ENCODE results near the gene MAN1A1. TPM values are rescaled to one million over a fixed set of nuclear protein-coding genes. Genes with fewer than 3 reads are reported as not detected.

Gene MAN1A1
- total RNA-seq, 2 donors from 2014 or later, result 41.7 to 43.7 TPM

DNA sequence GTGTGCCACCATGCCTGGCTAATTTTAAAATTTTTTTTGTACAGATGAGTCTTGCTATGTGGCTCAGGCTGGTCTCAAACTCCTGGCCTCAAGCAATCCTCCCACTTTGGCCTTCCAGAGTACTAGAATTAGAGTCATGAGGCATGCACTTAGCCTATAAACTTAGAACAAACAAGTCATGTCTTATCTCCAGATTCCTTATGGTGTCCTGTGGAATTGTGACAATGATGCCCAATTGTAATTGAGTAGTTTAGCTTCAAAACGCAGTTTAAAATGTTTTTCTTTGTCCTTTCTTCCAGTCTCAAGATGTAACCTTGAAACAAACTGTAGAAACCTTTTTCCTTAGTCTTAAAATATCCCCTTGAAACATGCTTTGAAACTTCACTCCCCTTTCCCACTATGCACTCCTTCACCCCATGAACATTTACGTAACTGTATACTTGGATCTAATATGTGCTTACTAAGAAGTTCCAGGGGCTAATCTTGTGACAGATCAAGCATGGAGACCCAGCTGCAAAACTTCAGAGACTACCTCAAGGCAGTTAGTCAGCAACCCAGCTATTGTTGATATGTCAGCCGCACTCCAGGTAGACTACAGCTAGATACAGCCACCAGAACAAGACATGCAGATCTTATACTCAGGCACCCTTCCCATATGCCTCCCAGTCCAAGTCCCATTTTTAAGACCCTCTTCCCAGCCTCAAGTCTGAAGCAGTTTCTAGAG, 46.2 kb downstream of the MAN1A1 start:
- Histone ChIP-seq H3K9ac (ENCODE audit: extremely low read depth, low read length, poor library complexity, severe bottlenecking) (no peak overlapping the region), H3K36me3 (ENCODE audit: control insufficient read depth, insufficient read depth, low read length) (peaks cover 41% of the 10 kb centered on the region), H3K4me1 (ENCODE audit: control insufficient read depth, insufficient read depth, low read length) (no peaks in the 10 kb centered on the region), H3K4me3 (ENCODE audit: low read length) (no peak overlapping the region), H3K27ac (ENCODE audit: low read depth, low read length) (no peak overlapping the region), H3K27me3 (ENCODE audit: control insufficient read depth, insufficient read depth, low read length, poor library complexity, severe bottlenecking) (no peaks in the 10 kb centered on the region), H3K9me3 (ENCODE audit: control insufficient read depth, low read length) (no peaks in the 10 kb centered on the region)
- Mint-ChIP-seq H3K27me3 (ENCODE audit: insufficient read depth) (no peaks in the 10 kb centered on the region), H3K36me3 (ENCODE audit: low read depth) (peaks cover 37% of the 10 kb centered on the region), H3K4me3 (no peak overlapping the region), H3K9me3 (no peaks in the 10 kb centered on the region), H3K4me1 (no peaks in the 10 kb centered on the region), H3K27ac (no peak overlapping the region)
- WGBS, 2 experiments (ENCODE audit: insufficient coverage in 1 of 2, insufficient read length in 1 of 2), result 94 to 100% methylated on average over 1 to 3 of the region's 3 CpGs
- no peak for TF ChIP-seq CTCF (conservative IDR thresholded peaks at IDR 0.05)
- DNase-seq, result no peak

DNA sequence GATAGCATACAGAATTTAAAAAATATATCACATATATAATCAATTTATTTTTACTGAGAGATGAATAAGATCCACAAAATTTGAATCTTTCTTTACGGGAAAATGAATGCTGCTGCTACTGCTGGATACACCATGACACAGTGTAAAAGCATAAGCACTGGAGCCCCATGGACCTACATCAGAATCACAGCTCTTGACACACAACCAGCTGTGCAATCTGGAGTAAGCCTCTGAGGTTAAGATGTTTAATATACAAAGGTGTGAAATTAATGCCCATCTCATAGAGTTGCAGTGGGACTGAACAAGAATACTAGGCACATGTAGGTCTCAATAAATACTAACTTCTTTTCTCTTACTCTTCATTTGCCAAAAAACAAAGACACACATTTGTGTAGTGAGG, 48.1 kb downstream of the MAN1A1 start:
- H3K9ac ChIP-seq (ENCODE audit: extremely low read depth, low read length, poor library complexity, severe bottlenecking), result no peak overlapping the region

GRCh38 chr6:119299694-119300093, 49.9 kb downstream of the MAN1A1 start:
- H3K9ac ChIP-seq (ENCODE audit: extremely low read depth, low read length, poor library complexity, severe bottlenecking), result no peak overlapping the region
- TF ChIP-seq CTCF (conservative IDR thresholded peaks at IDR 0.05), result no peak
- no peak overlapping the region for H3K27ac Mint-ChIP-seq
- no peaks in the 10 kb centered on the region for H3K9me3 ChIP-seq (ENCODE audit: control insufficient read depth, low read length)
- peaks cover 33% of the 10 kb centered on the region for H3K36me3 ChIP-seq (ENCODE audit: control insufficient read depth, insufficient read depth, low read length)
- peaks cover 8% of the 10 kb centered on the region for H3K4me1 ChIP-seq (ENCODE audit: control insufficient read depth, insufficient read depth, low read length)
- H3K4me1 Mint-ChIP-seq, result peaks cover 17% of the 10 kb centered on the region
- H3K27me3 Mint-ChIP-seq (ENCODE audit: insufficient read depth), result no peaks in the 10 kb centered on the region
- WGBS, 2 experiments (ENCODE audit: insufficient coverage in 1 of 2, insufficient read length in 1 of 2), result 96 to 100% methylated on average over 1 to 2 of the region's 2 CpGs
- no peak overlapping the region for H3K4me3 ChIP-seq (ENCODE audit: low read length)
- H3K4me3 Mint-ChIP-seq, result no peak overlapping the region
- H3K9me3 Mint-ChIP-seq, result no peaks in the 10 kb centered on the region
- no peak overlapping the region for H3K27ac ChIP-seq (ENCODE audit: low read depth, low read length)
- H3K27me3 ChIP-seq (ENCODE audit: control insufficient read depth, insufficient read depth, low read length, poor library complexity, severe bottlenecking), result no peaks in the 10 kb centered on the region
- H3K36me3 Mint-ChIP-seq (ENCODE audit: low read depth), result peaks cover 35% of the 10 kb centered on the region
- no peak for DNase-seq

More for the DNA sequence above, 48.1 kb downstream of the MAN1A1 start:
- Histone ChIP-seq H3K36me3 (ENCODE audit: control insufficient read depth, insufficient read depth, low read length) (peaks cover 44% of the 10 kb centered on the region), H3K4me3 (ENCODE audit: low read length) (no peak overlapping the region), H3K27ac (ENCODE audit: low read depth, low read length) (no peak overlapping the region), H3K4me1 (ENCODE audit: control insufficient read depth, insufficient read depth, low read length) (peaks cover 5% of the 10 kb centered on the region), H3K27me3 (ENCODE audit: control insufficient read depth, insufficient read depth, low read length, poor library complexity, severe bottlenecking) (no peaks in the 10 kb centered on the region), H3K9me3 (ENCODE audit: control insufficient read depth, low read length) (no peaks in the 10 kb centered on the region)
- Mint-ChIP-seq H3K9me3 (no peaks in the 10 kb centered on the region), H3K27me3 (ENCODE audit: insufficient read depth) (no peaks in the 10 kb centered on the region), H3K4me1 (peaks cover 7% of the 10 kb centered on the region), H3K4me3 (no peak overlapping the region), H3K27ac (no peak overlapping the region), H3K36me3 (ENCODE audit: low read depth) (peaks cover 37% of the 10 kb centered on the region)
- 86% methylated on average over 1 of the region's 1 CpG; no CpG with 5 or more reads in 1 of the 2 experiments for WGBS, 2 experiments (ENCODE audit: insufficient coverage in 1 of 2, insufficient read length in 1 of 2)
- no peak for TF ChIP-seq CTCF (conservative IDR thresholded peaks at IDR 0.05)
- DNase-seq, result no peak
